HepG2 (cell line): Measurements from ENCODE around the gene PELO. TPM values are rescaled to one million over a fixed set of nuclear protein-coding genes. Genes with fewer than 3 reads are reported as not detected.

Experiments
- CAMTA2 ChIP-seq: sonication (generic); formaldehyde crosslinking; IDR thresholded peaks from 2 replicates; pipeline ENCODE4 v1.4.0; 2020; ENCODE audit warnings: mild to moderate bottlenecking, missing genetic modification reagents, borderline replicate concordance
- CREBL2 ChIP-seq: sonication (generic); formaldehyde crosslinking; IDR thresholded peaks from 2 replicates; pipeline ENCODE4 v1.8.1; 2023; ENCODE audit warnings: missing genetic modification reagents, mild to moderate bottlenecking, borderline replicate concordance
- FOXC1 ChIP-seq: sonication (generic); formaldehyde crosslinking; IDR thresholded peaks from 2 replicates; pipeline ENCODE4 v1.8.0; 2022; ENCODE audit warnings: mild to moderate bottlenecking, missing genetic modification reagents, borderline replicate concordance
- GATAD2A ChIP-seq: IDR thresholded peaks from 2 replicates; pipeline ENCODE4 v1.6.1; 2016
- HNF4G ChIP-seq, 2 experiments: sonication (generic) in 1 of 2; formaldehyde crosslinking in 1 of 2; IDR thresholded peaks; 2 replicates each; pipeline versions ENCODE4 v1.4.0 to v1.6.1; 2011 to 2020; ENCODE audit warnings: borderline replicate concordance in 2 of 2, low read depth in 2 of 2, mild to moderate bottlenecking in 2 of 2, low read length in 1 of 2, missing genetic modification reagents in 1 of 2, moderate library complexity in 1 of 2
- MED1 ChIP-seq: sonication (generic); formaldehyde crosslinking; IDR thresholded peaks from 2 replicates; pipeline ENCODE4 v1.4.0; 2020; ENCODE audit warnings: missing genetic modification reagents
- NCOA1 ChIP-seq: sonication (generic); formaldehyde crosslinking; IDR thresholded peaks from 2 replicates; pipeline ENCODE4 v1.9.0; 2021; ENCODE audit warnings: missing genetic modification reagents
- SMARCE1 ChIP-seq: fragments of 450-650 bp; IDR thresholded peaks from 2 replicates; pipeline ENCODE4 v1.6.1; 2017; ENCODE audit warnings: borderline replicate concordance
- SRF ChIP-seq: IDR thresholded peaks from 2 replicates; pipeline ENCODE4 v1.6.1; 2011; ENCODE audit warnings: mild to moderate bottlenecking, low read depth, low read length, moderate library complexity
- ZFY ChIP-seq: sonication (generic); formaldehyde crosslinking; IDR thresholded peaks from 2 replicates; pipeline ENCODE4 v1.4.0; 2020; ENCODE audit warnings: missing genetic modification reagents
- ZMAT5 ChIP-seq: sonication (generic); formaldehyde crosslinking; IDR thresholded peaks from 2 replicates; pipeline ENCODE4 v1.5.0; 2020; ENCODE audit warnings: mild to moderate bottlenecking, low read depth, missing genetic modification reagents, borderline replicate concordance
- ZNF3 ChIP-seq: IDR thresholded peaks from 2 replicates; pipeline ENCODE4 v1.7.0; 2017; ENCODE audit warnings: inconsistent platforms
- ZNF782 ChIP-seq: sonication (generic); formaldehyde crosslinking; IDR thresholded peaks from 2 replicates; pipeline ENCODE4 v1.4.0; 2020; ENCODE audit warnings: missing genetic modification reagents, mild to moderate bottlenecking, borderline replicate concordance
- ZSCAN9 ChIP-seq: IDR thresholded peaks from 2 replicates; pipeline ENCODE4 v1.6.1; 2016; ENCODE audit warnings: borderline replicate concordance
- ZUFSP ChIP-seq: sonication (generic); formaldehyde crosslinking; IDR thresholded peaks from 2 replicates; pipeline ENCODE4 v1.9.0; 2021; ENCODE audit warnings: missing genetic modification reagents, mild to moderate bottlenecking, borderline replicate concordance
- polyA plus RNA-seq, 8 experiments: library from polyadenylated mRNA; depleted of rRNA in 3 of 8; stranded (reverse) in 7 of 8; unstranded in 1 of 8; fragments of >200 nt; fragmentation: Illumina TruSeq in 4 of 8; extraction: Trizol in 4 of 8; gene quantifications; 2 replicates each; pipeline versions ENCODE4 v1.2.1 to v1.2.3, GENCODE V29; 2011 to 2016; ENCODE audit warnings: low read depth in 4 of 8, missing spikeins in 1 of 8, mixed read lengths in 1 of 8; ENCODE audit not compliant: insufficient read depth in 1 of 8
- total RNA-seq, 5 experiments: library from RNA; depleted of rRNA; stranded (reverse); fragments of >200 nt; fragmentation: Illumina TruSeq; extraction: Trizol; gene quantifications; 2 replicates each; pipeline ENCODE4 v1.2.3, GENCODE V29; 2016; ENCODE audit warnings: low read depth in 1 of 5
- TF ChIP-seq, protein P1 (sequence below): sonication (generic); formaldehyde crosslinking; IDR thresholded peaks from 2 replicates; pipeline ENCODE4 v1.4.0; 2020; ENCODE audit warnings: missing genetic modification reagents, borderline replicate concordance
- TF ChIP-seq, protein P2 (sequence below): sonication (generic); formaldehyde crosslinking; IDR thresholded peaks from 2 replicates; pipeline ENCODE4 v1.4.0; 2020; ENCODE audit warnings: mild to moderate bottlenecking, missing genetic modification reagents
- TF ChIP-seq, protein P3 (sequence below): sonication (generic); formaldehyde crosslinking; IDR thresholded peaks from 2 replicates; pipeline ENCODE4 v1.4.0; 2020; ENCODE audit warnings: mild to moderate bottlenecking, missing genetic modification reagents

The PELO gene
- total and polyA plus RNA-seq, 2 of the 13 experiments (the other 11 are each of a cell fraction or from before 2014, with no cell fraction given), result 19.0 to 23.9 TPM

DNA sequence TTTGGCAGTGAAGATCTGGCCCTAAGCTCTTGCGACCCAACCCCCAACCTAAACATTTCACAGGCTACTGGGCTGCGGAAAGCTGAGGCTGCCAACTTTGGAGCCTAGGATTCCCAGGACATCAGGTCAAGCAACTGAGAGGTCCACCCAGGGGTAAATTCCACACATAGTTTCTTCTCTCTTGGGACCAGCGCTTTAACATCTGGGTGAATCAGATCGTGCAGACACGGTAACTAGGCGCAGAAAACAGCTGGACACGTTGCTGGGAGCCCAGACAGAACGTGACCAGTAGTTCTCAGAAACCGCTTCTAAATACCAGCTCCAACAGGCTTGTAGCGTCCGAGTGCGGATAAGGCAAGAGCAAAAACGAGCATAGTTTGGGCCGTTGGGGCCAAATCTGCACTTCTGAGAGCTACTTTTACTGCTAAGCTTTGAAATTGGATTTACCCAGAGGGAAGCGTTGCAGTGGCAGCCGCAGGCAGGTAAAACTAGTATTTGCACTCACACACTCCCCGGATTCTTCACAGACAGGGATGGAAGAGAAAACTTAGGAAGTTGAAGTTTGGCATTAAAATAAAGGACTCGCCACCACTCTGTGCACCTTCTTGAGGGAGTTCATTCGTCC is 11.8 kb downstream of the PELO start (continued):
- TF ChIP-seq, protein P1, sequence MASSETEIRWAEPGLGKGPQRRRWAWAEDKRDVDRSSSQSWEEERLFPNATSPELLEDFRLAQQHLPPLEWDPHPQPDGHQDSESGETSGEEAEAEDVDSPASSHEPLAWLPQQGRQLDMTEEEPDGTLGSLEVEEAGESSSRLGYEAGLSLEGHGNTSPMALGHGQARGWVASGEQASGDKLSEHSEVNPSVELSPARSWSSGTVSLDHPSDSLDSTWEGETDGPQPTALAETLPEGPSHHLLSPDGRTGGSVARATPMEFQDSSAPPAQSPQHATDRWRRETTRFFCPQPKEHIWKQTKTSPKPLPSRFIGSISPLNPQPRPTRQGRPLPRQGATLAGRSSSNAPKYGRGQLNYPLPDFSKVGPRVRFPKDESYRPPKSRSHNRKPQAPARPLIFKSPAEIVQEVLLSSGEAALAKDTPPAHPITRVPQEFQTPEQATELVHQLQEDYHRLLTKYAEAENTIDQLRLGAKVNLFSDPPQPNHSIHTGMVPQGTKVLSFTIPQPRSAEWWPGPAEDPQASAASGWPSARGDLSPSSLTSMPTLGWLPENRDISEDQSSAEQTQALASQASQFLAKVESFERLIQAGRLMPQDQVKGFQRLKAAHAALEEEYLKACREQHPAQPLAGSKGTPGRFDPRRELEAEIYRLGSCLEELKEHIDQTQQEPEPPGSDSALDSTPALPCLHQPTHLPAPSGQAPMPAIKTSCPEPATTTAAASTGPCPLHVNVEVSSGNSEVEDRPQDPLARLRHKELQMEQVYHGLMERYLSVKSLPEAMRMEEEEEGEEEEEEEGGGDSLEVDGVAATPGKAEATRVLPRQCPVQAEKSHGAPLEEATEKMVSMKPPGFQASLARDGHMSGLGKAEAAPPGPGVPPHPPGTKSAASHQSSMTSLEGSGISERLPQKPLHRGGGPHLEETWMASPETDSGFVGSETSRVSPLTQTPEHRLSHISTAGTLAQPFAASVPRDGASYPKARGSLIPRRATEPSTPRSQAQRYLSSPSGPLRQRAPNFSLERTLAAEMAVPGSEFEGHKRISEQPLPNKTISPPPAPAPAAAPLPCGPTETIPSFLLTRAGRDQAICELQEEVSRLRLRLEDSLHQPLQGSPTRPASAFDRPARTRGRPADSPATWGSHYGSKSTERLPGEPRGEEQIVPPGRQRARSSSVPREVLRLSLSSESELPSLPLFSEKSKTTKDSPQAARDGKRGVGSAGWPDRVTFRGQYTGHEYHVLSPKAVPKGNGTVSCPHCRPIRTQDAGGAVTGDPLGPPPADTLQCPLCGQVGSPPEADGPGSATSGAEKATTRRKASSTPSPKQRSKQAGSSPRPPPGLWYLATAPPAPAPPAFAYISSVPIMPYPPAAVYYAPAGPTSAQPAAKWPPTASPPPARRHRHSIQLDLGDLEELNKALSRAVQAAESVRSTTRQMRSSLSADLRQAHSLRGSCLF (CRISPR knock-in tag), result no peak
- TF ChIP-seq, protein P2, sequence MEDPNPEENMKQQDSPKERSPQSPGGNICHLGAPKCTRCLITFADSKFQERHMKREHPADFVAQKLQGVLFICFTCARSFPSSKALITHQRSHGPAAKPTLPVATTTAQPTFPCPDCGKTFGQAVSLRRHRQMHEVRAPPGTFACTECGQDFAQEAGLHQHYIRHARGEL (CRISPR knock-in tag), result no peak
- TF ChIP-seq ZUFSP (CRISPR knock-in tag), result no peak
- no peak for TF ChIP-seq CAMTA2 (CRISPR knock-in tag)
- no peak for TF ChIP-seq MED1
- TF ChIP-seq HNF4G (IDR thresholded peaks at IDR 0.05; ENCODE audit: borderline replicate concordance, low read depth, low read length), result no peak
- TF ChIP-seq HNF4G (CRISPR knock-in tag; IDR thresholded peaks at IDR 0.05; ENCODE audit: borderline replicate concordance, low read depth), result no peak
- TF ChIP-seq CREBL2 (CRISPR knock-in tag), result no peak
- TF ChIP-seq SMARCE1, result no peak
- no peak for TF ChIP-seq FOXC1 (CRISPR knock-in tag)
- TF ChIP-seq GATAD2A (CRISPR knock-in tag), result no peak
- no peak for TF ChIP-seq SRF
- no peak for TF ChIP-seq NCOA1 (CRISPR knock-in tag)
- no peak for TF ChIP-seq ZNF3 (CRISPR knock-in tag)
- no peak for TF ChIP-seq ZNF782
- TF ChIP-seq ZMAT5 (CRISPR knock-in tag), result no peak
- TF ChIP-seq ZFY (CRISPR knock-in tag), result no peak
- TF ChIP-seq ZSCAN9 (CRISPR knock-in tag), result no peak; the same call in 1 of the 2 replicates
- TF ChIP-seq, protein P3, sequence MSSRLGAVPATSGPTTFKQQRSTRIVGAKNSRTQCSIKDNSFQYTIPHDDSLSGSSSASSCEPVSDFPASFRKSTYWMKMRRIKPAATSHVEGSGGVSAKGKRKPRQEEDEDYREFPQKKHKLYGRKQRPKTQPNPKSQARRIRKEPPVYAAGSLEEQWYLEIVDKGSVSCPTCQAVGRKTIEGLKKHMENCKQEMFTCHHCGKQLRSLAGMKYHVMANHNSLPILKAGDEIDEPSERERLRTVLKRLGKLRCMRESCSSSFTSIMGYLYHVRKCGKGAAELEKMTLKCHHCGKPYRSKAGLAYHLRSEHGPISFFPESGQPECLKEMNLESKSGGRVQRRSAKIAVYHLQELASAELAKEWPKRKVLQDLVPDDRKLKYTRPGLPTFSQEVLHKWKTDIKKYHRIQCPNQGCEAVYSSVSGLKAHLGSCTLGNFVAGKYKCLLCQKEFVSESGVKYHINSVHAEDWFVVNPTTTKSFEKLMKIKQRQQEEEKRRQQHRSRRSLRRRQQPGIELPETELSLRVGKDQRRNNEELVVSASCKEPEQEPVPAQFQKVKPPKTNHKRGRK (CRISPR knock-in tag), result no peak
